ENCODE results near the gene UBALD2. TPM values are rescaled to one million over a fixed set of nuclear protein-coding genes. Genes with fewer than 3 reads are reported as not detected.

UBALD2 gene
- polyA plus RNA-seq, 1 donor from 2014 or later = 7.5 TPM

GRCh38 chr17:76268015-76268749 lies 3.0 kb downstream of the UBALD2 start:
- Histone ChIP-seq H3K27ac (ENCODE audit: low read length) (no peak overlapping the region), H3K27me3 (ENCODE audit: insufficient read depth, low read depth, low read length) (no peaks in the 10 kb centered on the region), H3K4me2 (ENCODE audit: low read length) (no peak overlapping the region), H4K20me1 (ENCODE audit: insufficient read depth) (no peaks in the 10 kb centered on the region), H3K36me3 (ENCODE audit: insufficient read depth, low read length) (no peaks in the 10 kb centered on the region), H3K9me2 (ENCODE audit: insufficient read depth, low read length) (no peaks in the 10 kb centered on the region), H3K4me3 (ENCODE audit: low read length) (no peak overlapping the region), H2AFZ (ENCODE audit: low read depth, low read length) (no peak overlapping the region), H3K9me3 (ENCODE audit: low read length) (no peaks in the 10 kb centered on the region), H3K9ac (ENCODE audit: low read length) (no peak overlapping the region), H3K79me2 (replicated peaks; ENCODE audit: insufficient read depth, low read length) (peaks cover 24% of the 10 kb centered on the region), H3F3A (ENCODE audit: insufficient read depth, low read length, poor library complexity, severe bottlenecking) (no peaks in the 10 kb centered on the region)
- TF ChIP-seq MXI1 (conservative IDR thresholded peaks at IDR 0.05; ENCODE audit: poor library complexity, severe bottlenecking) = no peak
- TF ChIP-seq SMC3 (conservative IDR thresholded peaks at IDR 0.05; ENCODE audit: poor library complexity) = no peak
- TF ChIP-seq EZH2 (IDR thresholded peaks at IDR 0.05; ENCODE audit: borderline replicate concordance, insufficient read depth, low read length, poor library complexity, severe bottlenecking) = no peak
- TF ChIP-seq RAD21 (conservative IDR thresholded peaks at IDR 0.05) = no peak
- TF ChIP-seq, protein P1, sequence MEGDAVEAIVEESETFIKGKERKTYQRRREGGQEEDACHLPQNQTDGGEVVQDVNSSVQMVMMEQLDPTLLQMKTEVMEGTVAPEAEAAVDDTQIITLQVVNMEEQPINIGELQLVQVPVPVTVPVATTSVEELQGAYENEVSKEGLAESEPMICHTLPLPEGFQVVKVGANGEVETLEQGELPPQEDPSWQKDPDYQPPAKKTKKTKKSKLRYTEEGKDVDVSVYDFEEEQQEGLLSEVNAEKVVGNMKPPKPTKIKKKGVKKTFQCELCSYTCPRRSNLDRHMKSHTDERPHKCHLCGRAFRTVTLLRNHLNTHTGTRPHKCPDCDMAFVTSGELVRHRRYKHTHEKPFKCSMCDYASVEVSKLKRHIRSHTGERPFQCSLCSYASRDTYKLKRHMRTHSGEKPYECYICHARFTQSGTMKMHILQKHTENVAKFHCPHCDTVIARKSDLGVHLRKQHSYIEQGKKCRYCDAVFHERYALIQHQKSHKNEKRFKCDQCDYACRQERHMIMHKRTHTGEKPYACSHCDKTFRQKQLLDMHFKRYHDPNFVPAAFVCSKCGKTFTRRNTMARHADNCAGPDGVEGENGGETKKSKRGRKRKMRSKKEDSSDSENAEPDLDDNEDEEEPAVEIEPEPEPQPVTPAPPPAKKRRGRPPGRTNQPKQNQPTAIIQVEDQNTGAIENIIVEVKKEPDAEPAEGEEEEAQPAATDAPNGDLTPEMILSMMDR (IDR thresholded peaks at IDR 0.05; ENCODE audit: poor library complexity, severe bottlenecking) = no peak
- TF ChIP-seq REST (IDR thresholded peaks at IDR 0.05; ENCODE audit: borderline replicate concordance) = no peak
- no peak for TF ChIP-seq TAF1 (IDR thresholded peaks at IDR 0.05; ENCODE audit: low read depth)
- no peak for TF ChIP-seq POLR2AphosphoS5 (IDR thresholded peaks at IDR 0.05)

- H3K9me3 ChIP-seq (ENCODE audit: low read length) = no peaks in the 10 kb centered on the region
- no peak overlapping the region for H3K9ac ChIP-seq (ENCODE audit: low read length)
- no peak overlapping the region for H3K27ac ChIP-seq (ENCODE audit: low read length)
- no peaks in the 10 kb centered on the region for H3K27me3 ChIP-seq (ENCODE audit: insufficient read depth, low read depth, low read length)
- no peaks in the 10 kb centered on the region for H3F3A ChIP-seq (ENCODE audit: insufficient read depth, low read length, poor library complexity, severe bottlenecking)
- H3K36me3 ChIP-seq (ENCODE audit: insufficient read depth, low read length) = no peaks in the 10 kb centered on the region
- H3K4me3 ChIP-seq (ENCODE audit: low read length) = no peak overlapping the region
- no peaks in the 10 kb centered on the region for H4K20me1 ChIP-seq (ENCODE audit: insufficient read depth)
- TF ChIP-seq, protein P1 (IDR thresholded peaks at IDR 0.05; ENCODE audit: poor library complexity, severe bottlenecking) = no peak
- TF ChIP-seq EP300 (conservative IDR thresholded peaks at IDR 0.05; ENCODE audit: poor library complexity, severe bottlenecking) = no peak
- H3K79me2 ChIP-seq (replicated peaks; ENCODE audit: insufficient read depth, low read length) = peaks cover 24% of the 10 kb centered on the region
- H3K4me2 ChIP-seq (ENCODE audit: low read length) = no peak overlapping the region
- no peaks in the 10 kb centered on the region for H3K9me2 ChIP-seq (ENCODE audit: insufficient read depth, low read length)
- H2AFZ ChIP-seq (ENCODE audit: low read depth, low read length) = no peak overlapping the region
Measured at GRCh38 chr17:76268991-76269981, 4.1 kb downstream of the UBALD2 start.
